Astrocyte of the spinal cord (primary cell): ENCODE measurements around the gene COA6.
A peak's percentile ranks its signal among the peaks of the same experiment; 100 is the strongest.

Experiments
- DNase-seq: peaks from one replicate; pipeline ENCODE4 v3.0.0; 2011; ENCODE audit warnings: low read depth, low spot score
- H3K4me3 ChIP-seq: 2 replicates; pipeline ENCODE4 v1.5.1; 2011; ENCODE audit warnings: low read depth, mild to moderate bottlenecking, low read length, moderate library complexity
- CTCF ChIP-seq: IDR thresholded peaks from 2 replicates; pipeline ENCODE4 v1.5.1; 2012; ENCODE audit warnings: low read depth, mild to moderate bottlenecking, low read length, inconsistent platforms
- in situ Hi-C: cut with HindIII; loops from 2 replicates; pipeline ENCODE4 v1.10.0; 2017; ENCODE audit warnings: low sequenced_read_pairs

Gene COA6

GRCh38 chr1:234413990-234414389, 40.7 kb downstream of the COA6 start:
- DNase-seq: no peak
- no peak for TF ChIP-seq CTCF
- H3K4me3 ChIP-seq: no peak overlapping the region
- in situ Hi-C loops: no loop called here

GRCh38 chr1:234427950-234428646, 54.8 kb downstream of the COA6 start:
- no peak for TF ChIP-seq CTCF
- no peak for DNase-seq
- in situ Hi-C loops: no loop called here
- no peak overlapping the region for H3K4me3 ChIP-seq

GRCh38 chr1:234429434-234429806, 56.2 kb downstream of the COA6 start:
- no peak for DNase-seq
- no peak for TF ChIP-seq CTCF
- H3K4me3 ChIP-seq: no peak overlapping the region
- in situ Hi-C loops: no loop called here

GRCh38 chr1:234430691-234431090, 57.4 kb downstream of the COA6 start:
- no peak for TF ChIP-seq CTCF
- H3K4me3 ChIP-seq: no peak overlapping the region
- in situ Hi-C loops: no loop called here
- DNase-seq: no peak

- no peak overlapping the region for H3K4me3 ChIP-seq
- in situ Hi-C loops: no loop called here
- DNase-seq: no peak
- TF ChIP-seq CTCF: no peak
Measured at GRCh38 chr1:234431255-234431654, 58.0 kb downstream of the COA6 start.

GRCh38 chr1:234433563-234434285, 60.5 kb downstream of the COA6 start:
- peak; percentile 70 for DNase-seq
- no peak for TF ChIP-seq CTCF
- in situ Hi-C loops: no loop called here
- no peak overlapping the region for H3K4me3 ChIP-seq
